OCI-LY7 (cell line): ENCODE measurements around the gene BIVM. TPM values are rescaled to one million over a fixed set of nuclear protein-coding genes. Genes with fewer than 3 reads are reported as not detected.

Experiments used
- BruUV-seq: library from RNA; stranded (reverse); fragments of 400-500 nt; replicated peaks from 2 replicates; lab custom pipeline; 2021; lab: Mats Ljungman, UMichigan
- CTCF ChIA-PET: fragments of 300-600 bp; sonication (Branson Sonifier 250); formaldehyde crosslinking; loops from one replicate; lab custom pipeline; 2022; ENCODE audit warnings: antibody characterized with exemption; ENCODE audit not compliant: unreplicated experiment; lab: Charles Lee
- POLR2A ChIA-PET: fragments of 300-600 bp; sonication (Branson Sonifier 250); formaldehyde crosslinking; loops from one replicate; lab custom pipeline; 2022; ENCODE audit warnings: antibody characterized with exemption; lab: Charles Lee
- DNase-seq: peaks from one replicate; pipeline ENCODE4 v3.0.0-alpha.2; 2015; ENCODE audit warnings: low spot score
- H2AFZ ChIP-seq: fragments of 200-600 bp; sonication (generic), shearing (Covaris generic); 2 replicates; pipeline ENCODE4 v1.6.1; 2014; ENCODE audit warnings: mild to moderate bottlenecking, antibody characterized with exemption, low read length, moderate library complexity
- H3K27ac ChIP-seq: fragments of 200-600 bp; sonication (generic); 2 replicates; pipeline ENCODE4 v1.5.1; 2014; ENCODE audit warnings: mixed run types, low read depth, mild to moderate bottlenecking, moderate library complexity, low read length, inconsistent platforms; ENCODE audit not compliant: poor library complexity, severe bottlenecking
- H3K36me3 ChIP-seq: fragments of 200-600 bp; sonication (generic); 2 replicates; pipeline ENCODE4 v1.6.1; 2014; ENCODE audit warnings: mild to moderate bottlenecking, antibody characterized with exemption, low read length, moderate library complexity, mixed read lengths; ENCODE audit not compliant: insufficient read depth
- H3K4me1 ChIP-seq: fragments of 200-600 bp; sonication (generic); 2 replicates; pipeline ENCODE4 v1.5.1; 2014; ENCODE audit warnings: mild to moderate bottlenecking, low read length; ENCODE audit not compliant: insufficient read depth, poor library complexity, severe bottlenecking
- H3K4me2 ChIP-seq: fragments of 200-600 bp; sonication (generic); 2 replicates; pipeline ENCODE4 v1.6.1; 2014; ENCODE audit warnings: mild to moderate bottlenecking, low read length
- H3K4me3 ChIP-seq: fragments of 200-600 bp; sonication (generic); 2 replicates; pipeline ENCODE4 v1.5.1; 2014; ENCODE audit warnings: mild to moderate bottlenecking, low read depth, low read length; ENCODE audit not compliant: poor library complexity, severe bottlenecking
- H3K79me2 ChIP-seq: fragments of 200-600 bp; sonication (generic); 2 replicates; pipeline ENCODE4 v1.6.1; 2016; ENCODE audit warnings: low read depth, mild to moderate bottlenecking, low read length, moderate library complexity, mixed read lengths; ENCODE audit not compliant: insufficient read depth
- H3K9me2 ChIP-seq: fragments of 200-600 bp; sonication (generic); 2 replicates; pipeline ENCODE4 v1.6.1; 2016; ENCODE audit warnings: mild to moderate bottlenecking, low read length, mixed read lengths; ENCODE audit not compliant: insufficient read depth
- H3K9me3 ChIP-seq: fragments of 200-600 bp; sonication (generic); 2 replicates; pipeline ENCODE4 v1.6.1; 2014; ENCODE audit warnings: mild to moderate bottlenecking, mixed run types, low read length, mixed read lengths
- H4K20me1 ChIP-seq: fragments of 200-600 bp; sonication (generic); 2 replicates; pipeline ENCODE4 v1.6.1; 2014; ENCODE audit warnings: mild to moderate bottlenecking, antibody characterized with exemption, low read length, moderate library complexity, mixed read lengths; ENCODE audit not compliant: insufficient read depth
- EZH2phosphoT487 ChIP-seq: fragments of 200-600 bp; sonication (generic); IDR thresholded peaks from 2 replicates; pipeline ENCODE4 v1.6.1; 2018; ENCODE audit warnings: low read depth, borderline replicate concordance, mild to moderate bottlenecking, mixed run types, antibody characterized with exemption, low read length, moderate library complexity, mixed read lengths
- intact Hi-C: fragments of 100-400 bp; cut with micrococcal nuclease; formaldehyde crosslinking; loops from one replicate; pipeline ENCODE4 v1.10.0; 2022; ENCODE audit not compliant: unreplicated experiment
- total RNA-seq, 2 experiments: library from RNA; depleted of rRNA in 1 of 2; stranded (reverse); fragments of >200 nt in 1 of 2; shearing (Covaris generic) in 1 of 2; gene quantifications; 2 replicates each; pipeline ENCODE4 v1.2.3, GENCODE V29; 2014 to 2022
- TF ChIP-seq, protein P1 (sequence below): fragments of 200-600 bp; sonication (generic); conservative IDR thresholded peaks from 2 replicates; pipeline ENCODE4 v1.5.1; 2014; ENCODE audit warnings: mild to moderate bottlenecking, antibody characterized with exemption, low read length, moderate library complexity, mixed read lengths

Gene BIVM
- total RNA-seq, 2 experiments from 2014 or later: not detected

DNA sequence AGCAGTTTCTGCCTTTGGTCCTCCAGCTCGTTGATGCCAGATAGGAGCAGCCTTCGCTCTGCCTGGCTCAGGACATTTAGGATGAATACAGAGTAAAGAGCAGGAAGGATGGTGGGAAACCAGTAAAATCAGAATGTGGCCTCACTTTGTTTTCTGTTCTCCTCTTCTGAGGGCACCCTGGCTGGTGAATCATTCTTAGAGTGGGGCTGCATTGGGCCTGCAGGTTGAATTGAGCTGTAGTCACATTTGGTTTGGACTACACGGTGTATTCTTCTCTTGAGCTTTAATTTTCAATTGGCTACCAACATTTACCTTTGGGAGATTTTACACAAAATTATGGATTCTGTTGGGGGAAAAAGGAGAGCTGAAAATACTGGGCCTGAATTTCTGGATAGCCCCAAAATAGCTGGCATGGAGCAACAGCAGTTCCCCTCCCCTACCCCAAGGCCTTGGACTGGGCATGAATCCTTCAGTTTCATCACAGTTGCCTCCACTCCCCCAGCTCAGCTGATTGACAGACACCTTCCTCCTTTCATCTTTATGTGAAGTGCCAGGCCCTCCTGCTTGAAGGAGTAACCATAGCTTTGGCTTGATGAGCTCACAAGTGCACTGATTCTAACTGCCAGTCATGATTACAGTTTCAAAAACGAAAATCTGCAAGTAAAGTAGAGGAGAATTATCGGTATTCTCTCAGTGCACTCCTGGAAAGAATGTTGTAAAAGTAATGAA, 71.2 kb downstream of the BIVM start:
- ChIA-PET CTCF (interaction anchor here (1.0 to 1.2 kb wide), 2 partner anchors 52 to 270 kb away, joined by 3 to 4 read pairs; no protein-coding TSS in a partner anchor), POLR2A (interaction anchor here (1.4 kb wide), 1 partner anchor 11 kb away, joined by 3 read pairs; no protein-coding TSS in a partner anchor)
- no peaks in the 10 kb centered on the region for H3K9me2 ChIP-seq
- H3K4me2 ChIP-seq: no peak overlapping the region
- no peaks in the 10 kb centered on the region for H3K9me3 ChIP-seq
- H3K36me3 ChIP-seq: peaks cover 62% of the 10 kb centered on the region
- no peaks in the 10 kb centered on the region for H4K20me1 ChIP-seq
- H3K4me3 ChIP-seq: no peak overlapping the region
- no peaks in the 10 kb centered on the region for H3K4me1 ChIP-seq
- DNase-seq: no peak
- no peak overlapping the region for H3K27ac ChIP-seq
- TF ChIP-seq, protein P1, sequence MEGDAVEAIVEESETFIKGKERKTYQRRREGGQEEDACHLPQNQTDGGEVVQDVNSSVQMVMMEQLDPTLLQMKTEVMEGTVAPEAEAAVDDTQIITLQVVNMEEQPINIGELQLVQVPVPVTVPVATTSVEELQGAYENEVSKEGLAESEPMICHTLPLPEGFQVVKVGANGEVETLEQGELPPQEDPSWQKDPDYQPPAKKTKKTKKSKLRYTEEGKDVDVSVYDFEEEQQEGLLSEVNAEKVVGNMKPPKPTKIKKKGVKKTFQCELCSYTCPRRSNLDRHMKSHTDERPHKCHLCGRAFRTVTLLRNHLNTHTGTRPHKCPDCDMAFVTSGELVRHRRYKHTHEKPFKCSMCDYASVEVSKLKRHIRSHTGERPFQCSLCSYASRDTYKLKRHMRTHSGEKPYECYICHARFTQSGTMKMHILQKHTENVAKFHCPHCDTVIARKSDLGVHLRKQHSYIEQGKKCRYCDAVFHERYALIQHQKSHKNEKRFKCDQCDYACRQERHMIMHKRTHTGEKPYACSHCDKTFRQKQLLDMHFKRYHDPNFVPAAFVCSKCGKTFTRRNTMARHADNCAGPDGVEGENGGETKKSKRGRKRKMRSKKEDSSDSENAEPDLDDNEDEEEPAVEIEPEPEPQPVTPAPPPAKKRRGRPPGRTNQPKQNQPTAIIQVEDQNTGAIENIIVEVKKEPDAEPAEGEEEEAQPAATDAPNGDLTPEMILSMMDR: no peak
- TF ChIP-seq EZH2phosphoT487: no peak
- H3K79me2 ChIP-seq: no peaks in the 10 kb centered on the region
- no peak overlapping the region for H2AFZ ChIP-seq
- no TSS peak for BruUV-seq
- intact Hi-C loops: no loop called here

DNA sequence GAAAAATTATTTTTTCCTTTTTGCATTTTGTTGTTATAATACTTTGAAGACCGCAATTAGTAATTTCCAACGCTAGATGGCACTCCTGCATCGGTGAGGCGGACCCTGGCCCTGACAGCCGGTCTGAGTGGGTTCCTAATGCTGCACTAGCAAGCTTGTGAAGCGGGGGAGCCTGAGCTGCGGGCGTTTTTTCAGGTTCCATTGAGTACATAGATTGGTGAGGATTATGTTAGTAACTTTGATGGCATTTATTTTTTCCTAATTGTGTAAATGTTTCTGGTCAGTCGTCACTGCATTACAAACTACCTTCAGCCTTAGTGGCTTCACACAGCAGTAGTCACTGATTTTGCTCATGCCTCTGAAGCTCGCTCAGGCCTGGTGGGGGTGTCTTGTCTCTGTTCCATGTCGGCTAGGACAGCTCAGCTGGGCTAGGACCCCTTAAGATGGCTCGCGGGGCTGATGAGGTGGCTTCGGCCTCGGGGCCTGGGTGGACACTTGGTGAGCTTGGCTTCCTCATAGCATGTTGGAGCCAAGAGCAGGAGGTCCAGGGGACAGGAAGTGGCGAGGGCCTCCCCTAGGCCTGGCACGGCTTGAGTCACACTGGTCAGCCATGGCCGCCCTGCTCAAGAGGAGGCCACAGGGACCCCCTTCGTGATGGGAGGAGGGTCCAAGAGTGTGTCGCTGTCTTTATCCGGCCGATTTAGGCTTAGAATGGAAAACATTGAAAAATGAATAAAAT, 71.9 kb downstream of the BIVM start:
- Histone ChIP-seq H3K27ac (no peak overlapping the region), H3K4me1 (no peaks in the 10 kb centered on the region), H3K4me3 (no peak overlapping the region), H3K79me2 (no peaks in the 10 kb centered on the region), H3K9me2 (no peaks in the 10 kb centered on the region), H2AFZ (no peak overlapping the region), H3K9me3 (no peaks in the 10 kb centered on the region), H3K36me3 (peaks cover 63% of the 10 kb centered on the region), H4K20me1 (no peaks in the 10 kb centered on the region), H3K4me2 (no peak overlapping the region)
- intact Hi-C loops: no loop called here
- POLR2A ChIA-PET: interaction anchor here (0.7 to 1.4 kb wide), 2 partner anchors 10 to 39 kb away, joined by 3 to 4 read pairs; no protein-coding TSS in a partner anchor
- DNase-seq: peak; percentile 43
- TF ChIP-seq EZH2phosphoT487: no peak
- TF ChIP-seq, protein P1: peak; percentile 80
- no TSS peak for BruUV-seq
- CTCF ChIA-PET: interaction anchor here (1.0 to 1.2 kb wide), 2 partner anchors 51 to 270 kb away, joined by 3 to 4 read pairs; no protein-coding TSS in a partner anchor
